Epithelial cell of proximal tubule (primary cell): ENCODE data around the gene F2RL3. TPM values are rescaled to one million over a fixed set of nuclear protein-coding genes. Genes with fewer than 3 reads are reported as not detected.

ENCODE experiments used
- DNase-seq: peaks from one replicate; pipeline ENCODE4 v3.0.0-alpha.2; 2011; ENCODE audit warnings: low read depth
- H3K4me3 ChIP-seq: 2 replicates; pipeline ENCODE4 v1.5.1; 2011; ENCODE audit warnings: low read depth, mild to moderate bottlenecking, low read length
- total RNA-seq: library from RNA; depleted of rRNA; stranded (reverse); fragments of >200 nt; gene quantifications from 2 replicates; pipeline ENCODE4 v1.2.3, GENCODE V29; 2015
- TF ChIP-seq, protein P1 (sequence below): conservative IDR thresholded peaks from 2 replicates; pipeline ENCODE4 v1.5.1; 2012; ENCODE audit warnings: low read depth, mild to moderate bottlenecking, low read length

F2RL3 gene
- total RNA-seq, 1 donor from 2014 or later: not detected

DNA sequence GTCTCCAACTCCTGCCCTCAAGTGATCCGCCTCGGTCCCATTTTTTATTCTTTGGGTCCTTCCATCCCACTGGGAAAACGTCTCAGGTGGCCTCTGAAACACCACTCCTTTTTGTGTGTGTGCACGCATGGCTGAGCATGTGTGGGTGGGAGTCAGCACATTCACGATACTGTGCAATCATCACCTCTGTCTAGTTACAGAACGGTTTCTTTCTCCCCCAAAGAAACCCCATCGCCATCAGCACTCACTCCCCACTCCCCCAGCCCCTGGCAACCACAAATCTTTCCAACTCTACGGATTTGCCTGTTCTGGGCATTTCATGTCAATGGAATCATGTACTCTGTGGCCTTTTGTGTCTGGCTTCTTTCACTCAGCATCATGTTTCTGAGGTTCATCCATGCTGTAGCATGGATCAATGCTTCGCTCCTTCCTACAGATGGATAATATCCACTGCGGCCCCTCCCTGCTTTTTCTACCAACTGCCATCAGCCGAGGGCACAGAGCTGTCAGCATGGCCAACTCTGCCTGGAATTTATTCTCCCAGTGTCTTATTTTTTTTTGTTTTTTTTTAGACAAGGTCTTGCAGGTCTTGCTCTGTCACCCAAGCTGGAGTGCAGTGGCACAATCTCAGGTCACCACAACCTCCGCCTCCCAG is 9.7 kb downstream of the F2RL3 start:
- TF ChIP-seq, protein P1, sequence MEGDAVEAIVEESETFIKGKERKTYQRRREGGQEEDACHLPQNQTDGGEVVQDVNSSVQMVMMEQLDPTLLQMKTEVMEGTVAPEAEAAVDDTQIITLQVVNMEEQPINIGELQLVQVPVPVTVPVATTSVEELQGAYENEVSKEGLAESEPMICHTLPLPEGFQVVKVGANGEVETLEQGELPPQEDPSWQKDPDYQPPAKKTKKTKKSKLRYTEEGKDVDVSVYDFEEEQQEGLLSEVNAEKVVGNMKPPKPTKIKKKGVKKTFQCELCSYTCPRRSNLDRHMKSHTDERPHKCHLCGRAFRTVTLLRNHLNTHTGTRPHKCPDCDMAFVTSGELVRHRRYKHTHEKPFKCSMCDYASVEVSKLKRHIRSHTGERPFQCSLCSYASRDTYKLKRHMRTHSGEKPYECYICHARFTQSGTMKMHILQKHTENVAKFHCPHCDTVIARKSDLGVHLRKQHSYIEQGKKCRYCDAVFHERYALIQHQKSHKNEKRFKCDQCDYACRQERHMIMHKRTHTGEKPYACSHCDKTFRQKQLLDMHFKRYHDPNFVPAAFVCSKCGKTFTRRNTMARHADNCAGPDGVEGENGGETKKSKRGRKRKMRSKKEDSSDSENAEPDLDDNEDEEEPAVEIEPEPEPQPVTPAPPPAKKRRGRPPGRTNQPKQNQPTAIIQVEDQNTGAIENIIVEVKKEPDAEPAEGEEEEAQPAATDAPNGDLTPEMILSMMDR: no peak
- no peak overlapping the region for H3K4me3 ChIP-seq
- no peak for DNase-seq

DNA sequence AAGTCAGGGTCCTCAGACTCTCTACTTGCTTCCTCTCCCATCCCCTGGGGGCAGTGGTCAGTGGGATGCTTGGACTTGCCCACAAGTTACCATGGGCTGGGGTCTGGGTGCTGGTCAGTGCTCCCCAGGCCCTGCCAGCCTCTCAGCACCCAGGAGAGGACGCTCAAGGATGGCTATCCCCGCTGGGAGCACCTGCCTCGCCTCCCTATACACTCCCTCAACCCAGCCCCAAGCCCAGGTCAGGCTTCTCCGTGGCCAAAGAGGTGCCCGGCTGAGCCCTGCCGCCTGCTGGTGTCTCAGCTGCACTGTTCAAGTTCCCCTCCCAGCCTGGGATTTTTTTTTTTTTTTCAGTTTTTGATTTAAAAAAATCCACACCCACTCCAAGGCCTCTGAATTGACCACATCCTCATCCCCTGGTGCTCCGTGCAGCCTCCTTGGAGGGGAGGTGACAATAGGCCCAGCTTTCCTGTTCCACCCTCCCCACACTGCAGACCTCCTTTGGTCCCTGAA is 10.8 kb downstream of the F2RL3 start:
- H3K4me3 ChIP-seq: no peak overlapping the region
- no peak for DNase-seq
- TF ChIP-seq, protein P1: peak; percentile 40

DNA sequence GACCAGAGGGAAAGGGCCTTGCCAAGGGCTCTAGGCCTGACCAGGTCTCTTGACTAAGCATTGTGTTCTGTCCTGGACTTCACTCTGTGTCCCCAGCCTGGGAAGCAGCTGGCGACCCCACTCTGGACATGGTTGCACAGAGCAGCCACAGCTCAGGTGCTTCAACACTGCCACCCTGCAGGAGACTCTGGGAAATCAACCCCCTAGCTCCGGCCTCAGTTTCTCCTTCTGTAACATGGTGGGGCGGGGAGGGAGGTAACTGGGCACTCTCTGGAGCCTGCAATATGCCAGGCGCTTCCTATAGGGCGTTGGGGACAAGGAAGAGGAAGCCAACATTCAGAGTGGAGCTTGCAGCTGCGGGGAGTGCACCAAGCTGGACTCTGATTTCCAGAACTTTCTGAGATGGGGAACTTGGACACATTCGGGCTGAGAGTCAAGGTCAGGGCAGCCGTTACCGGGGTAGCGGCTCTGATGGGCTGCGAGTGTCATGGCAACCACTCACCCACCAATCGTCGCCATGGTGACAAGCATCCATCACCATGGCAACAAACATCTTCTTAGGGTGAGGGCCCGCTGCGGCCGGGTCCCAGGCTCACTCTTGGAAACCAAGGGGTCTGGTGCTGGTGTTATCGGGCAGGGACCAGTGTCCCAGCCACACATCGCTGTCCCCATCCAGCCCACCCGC is 12.8 kb downstream of the F2RL3 start:
- H3K4me3 ChIP-seq: no peak overlapping the region
- DNase-seq: no peak
- TF ChIP-seq, protein P1: no peak

DNA sequence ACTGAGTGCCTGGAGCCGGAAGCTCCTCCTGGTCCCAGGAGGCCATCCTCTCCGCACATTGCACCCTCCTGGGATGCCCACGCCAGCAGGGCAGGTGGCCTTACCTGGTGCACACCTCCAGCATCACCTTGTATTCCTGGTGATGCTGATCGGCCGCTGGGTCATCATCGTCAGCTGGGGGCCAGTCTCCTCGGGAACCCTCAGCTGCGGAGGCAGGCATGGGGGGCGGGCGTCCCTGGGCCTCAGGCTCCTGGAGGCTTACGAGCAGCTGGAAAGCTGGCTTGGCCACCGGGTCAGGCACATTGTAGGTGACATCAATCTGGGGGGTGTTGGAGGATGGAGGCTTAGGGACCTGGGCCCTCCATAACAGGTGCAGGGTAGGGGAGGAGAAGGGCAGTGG is 13.7 kb downstream of the F2RL3 start:
- TF ChIP-seq, protein P1: no peak
- no peak for DNase-seq
- H3K4me3 ChIP-seq: no peak overlapping the region

DNA sequence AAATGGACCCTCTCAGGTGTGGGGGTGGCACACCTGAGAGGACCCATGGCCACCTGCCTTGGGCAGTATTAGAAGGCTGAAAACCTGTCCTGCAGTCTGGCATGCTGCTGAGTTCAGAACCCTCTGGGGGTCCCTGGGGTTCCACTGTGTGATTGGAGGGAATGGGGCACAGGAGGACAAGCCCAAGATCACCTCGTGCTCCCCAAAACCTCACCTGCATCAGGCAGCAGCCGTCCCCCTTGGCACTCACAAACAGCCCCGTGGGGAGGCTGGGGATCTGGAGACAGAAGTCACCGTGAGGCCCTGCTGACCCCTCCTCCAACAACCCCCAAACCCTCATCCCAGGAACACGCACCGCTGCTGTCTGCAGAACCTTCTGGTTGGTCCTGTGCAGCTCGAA is 14.5 kb downstream of the F2RL3 start:
- TF ChIP-seq, protein P1: no peak
- no peak for DNase-seq
- H3K4me3 ChIP-seq: no peak overlapping the region

DNA sequence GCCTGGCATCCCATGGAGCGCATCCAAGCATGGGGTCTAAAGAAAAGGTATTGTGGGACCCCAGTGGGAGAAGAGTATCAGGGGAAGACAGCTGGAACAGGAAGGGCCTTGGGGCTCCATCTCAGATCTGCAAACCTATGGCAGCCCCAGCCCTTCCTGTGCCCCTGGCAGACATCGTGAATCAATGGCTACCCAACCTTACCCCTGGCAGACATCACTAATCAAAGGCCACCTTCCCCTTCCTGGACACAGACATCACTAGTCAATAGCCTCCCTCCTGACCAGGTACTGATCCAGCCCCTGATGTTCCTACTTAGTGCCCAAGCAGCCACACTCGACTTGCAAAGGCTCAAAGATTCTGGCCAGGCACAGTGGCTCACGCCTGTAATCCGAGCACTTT is 15.8 kb downstream of the F2RL3 start:
- no peak for DNase-seq
- TF ChIP-seq, protein P1: no peak
- H3K4me3 ChIP-seq: no peak overlapping the region
